ENCODE data around the gene SPIN2A. TPM values are rescaled to one million over a fixed set of nuclear protein-coding genes. Genes with fewer than 3 reads are reported as not detected.
"Not testable (repeated sequence)": the region's sequence is repeated elsewhere in the genome, so short reads cannot be mapped to it uniquely, and the experiment has no call there.

Gene SPIN2A
- total RNA-seq, 2 donors from 2014 or later: 0.23 to 1.1 TPM

- Histone ChIP-seq H3K27ac (no peak overlapping the region), H3K9me3 (no peaks in the 10 kb centered on the region), H3K4me3 (no peak overlapping the region), H3K4me1 (replicated peaks) (no peaks in the 10 kb centered on the region), H3K36me3 (no peaks in the 10 kb centered on the region), H3K27me3 (replicated peaks; ENCODE audit: insufficient read depth) (no peaks in the 10 kb centered on the region)
- TF ChIP-seq POLR2AphosphoS5 (IDR thresholded peaks at IDR 0.05): no peak
- TF ChIP-seq POLR2A (IDR thresholded peaks at IDR 0.05): no peak
- no peak for TF ChIP-seq CTCF (IDR thresholded peaks at IDR 0.05)
- DNase-seq (ENCODE audit: low spot score): no peak
- intact Hi-C loops (cut with DNase I): no loop called here
- WGBS: 73% methylated on average over 1 of the region's 1 CpG
Observed at GRCh38 chrX:57119416-57119815, 17.8 kb downstream of the SPIN2A start.

GRCh38 chrX:57117566-57117965 lies 19.6 kb downstream of the SPIN2A start:
- DNase-seq (ENCODE audit: low spot score); H3K9me3 ChIP-seq; H3K27ac ChIP-seq; H3K27me3 ChIP-seq (replicated peaks; ENCODE audit: insufficient read depth); H3K4me1 ChIP-seq (replicated peaks); intact Hi-C loops (cut with DNase I); H3K36me3 ChIP-seq; H3K4me3 ChIP-seq: not testable (repeated sequence)
- 16% methylated on average over 4 of the region's 4 CpGs for WGBS

- no peaks in the 10 kb centered on the region for H3K9me3 ChIP-seq
- intact Hi-C loops (cut with DNase I): no loop called here
- no peak overlapping the region for H3K4me3 ChIP-seq
- no peaks in the 10 kb centered on the region for H3K4me1 ChIP-seq (replicated peaks)
- H3K27ac ChIP-seq: no peak overlapping the region
- no peaks in the 10 kb centered on the region for H3K27me3 ChIP-seq (replicated peaks; ENCODE audit: insufficient read depth)
- TF ChIP-seq CTCF (IDR thresholded peaks at IDR 0.05) (no peak), POLR2A (IDR thresholded peaks at IDR 0.05) (no peak), POLR2AphosphoS5 (IDR thresholded peaks at IDR 0.05) (no peak)
- no peaks in the 10 kb centered on the region for H3K36me3 ChIP-seq
- 88% methylated on average over 2 of the region's 2 CpGs for WGBS
- no peak for DNase-seq (ENCODE audit: low spot score)
Observed at GRCh38 chrX:57104921-57105398, 32.2 kb downstream of the SPIN2A start.

- TF ChIP-seq CTCF (IDR thresholded peaks at IDR 0.05) (no peak), POLR2A (IDR thresholded peaks at IDR 0.05) (no peak), POLR2AphosphoS5 (IDR thresholded peaks at IDR 0.05) (no peak)
- intact Hi-C loops (cut with DNase I): no loop called here
- H3K27me3 ChIP-seq (replicated peaks; ENCODE audit: insufficient read depth): no peaks in the 10 kb centered on the region
- DNase-seq (ENCODE audit: low spot score): no peak
- no peak overlapping the region for H3K4me3 ChIP-seq
- H3K36me3 ChIP-seq: no peaks in the 10 kb centered on the region
- H3K4me1 ChIP-seq (replicated peaks): no peaks in the 10 kb centered on the region
- WGBS: 83% methylated on average over 4 of the region's 4 CpGs
- H3K27ac ChIP-seq: no peak overlapping the region
- no peaks in the 10 kb centered on the region for H3K9me3 ChIP-seq
Observed at GRCh38 chrX:57104406-57104805, 32.8 kb downstream of the SPIN2A start.

GRCh38 chrX:57103489-57103888 lies 33.7 kb downstream of the SPIN2A start:
- 93% methylated on average over 3 of the region's 3 CpGs for WGBS
- H3K4me3 ChIP-seq: no peak overlapping the region
- no peak for DNase-seq (ENCODE audit: low spot score)
- no peaks in the 10 kb centered on the region for H3K9me3 ChIP-seq
- H3K36me3 ChIP-seq: no peaks in the 10 kb centered on the region
- no peak overlapping the region for H3K27ac ChIP-seq
- no peaks in the 10 kb centered on the region for H3K4me1 ChIP-seq (replicated peaks)
- TF ChIP-seq CTCF (IDR thresholded peaks at IDR 0.05) (no peak), POLR2A (IDR thresholded peaks at IDR 0.05) (no peak), POLR2AphosphoS5 (IDR thresholded peaks at IDR 0.05) (no peak)
- intact Hi-C loops (cut with DNase I): no loop called here
- H3K27me3 ChIP-seq (replicated peaks; ENCODE audit: insufficient read depth): no peaks in the 10 kb centered on the region

GRCh38 chrX:57102918-57103317 lies 34.3 kb downstream of the SPIN2A start:
- H3K27me3 ChIP-seq (replicated peaks; ENCODE audit: insufficient read depth); H3K9me3 ChIP-seq; H3K36me3 ChIP-seq; intact Hi-C loops (cut with DNase I); H3K4me3 ChIP-seq; H3K27ac ChIP-seq; DNase-seq (ENCODE audit: low spot score); H3K4me1 ChIP-seq (replicated peaks): not testable (repeated sequence)
- whole genome bisulfite sequencing: 80% methylated on average over 4 of the region's 6 CpGs

Other genes starting within 250 kb of the SPIN2A start
- 10 to 100 TPM; 14.6 to 17.3 TPM for gene SPIN3, start 141.9 kb downstream of the SPIN2A start, total RNA-seq
- 10 to 100 TPM in 1 of 2 donors, 1 to 10 TPM in 1; 6.0 to 10.6 TPM for gene SPIN2B, start 15.8 kb downstream of the SPIN2A start, total RNA-seq
- 10 to 100 TPM; 31.7 to 40.2 TPM for gene FAAH2, start 149.3 kb upstream of the SPIN2A start, total RNA-seq

Data from prostate gland (tissue), 2 donors.